Activated B cell treated with CpG ODN at 0.5 μM for 24 hours (primary cell): ENCODE data around the gene GSG1L. TPM values are rescaled to one million over a fixed set of nuclear protein-coding genes. Genes with fewer than 3 reads are reported as not detected.

ENCODE experiments used
- ATAC-seq: fragments of 200-7000 bp; cut with Tn5 transposase; one replicate; pipeline ENCODE4 v1.10.0; 2021; ENCODE audit warnings: low read depth, mild to moderate bottlenecking, moderate library complexity
- CTCF ChIA-PET: fragments of 350-600 bp; sonication (Branson Sonifier 250); formaldehyde crosslinking; loops from one replicate; lab custom pipeline; 2021; ENCODE audit warnings: antibody characterized with exemption; lab: Charles Lee
- POLR2A ChIA-PET: fragments of 350-600 bp; sonication (Branson Sonifier 250); formaldehyde crosslinking; loops from one replicate; lab custom pipeline; 2021; ENCODE audit warnings: antibody characterized with exemption; lab: Charles Lee
- DNase-seq: peaks from one replicate; pipeline ENCODE4 v3.0.0; 2022
- H3K27ac Mint-ChIP-seq: one replicate; pipeline ENCODE4 v1.8.0; 2020; ENCODE audit warnings: mixed read lengths
- H3K27me3 Mint-ChIP-seq: one replicate; pipeline ENCODE4 v1.8.0; 2021; ENCODE audit warnings: mixed read lengths
- H3K36me3 Mint-ChIP-seq: one replicate; pipeline ENCODE4 v1.8.0; 2021; ENCODE audit warnings: low read depth, mixed read lengths
- H3K4me1 Mint-ChIP-seq: one replicate; pipeline ENCODE4 v1.8.0; 2021; ENCODE audit warnings: mixed read lengths
- H3K4me3 Mint-ChIP-seq: one replicate; pipeline ENCODE4 v1.8.0; 2020; ENCODE audit warnings: mild to moderate bottlenecking, mixed read lengths
- H3K9me3 Mint-ChIP-seq: one replicate; pipeline ENCODE4 v1.8.0; 2020; ENCODE audit warnings: mixed read lengths
- CTCF ChIP-seq: fragments of 200-600 bp; IDR thresholded peaks from one replicate; pipeline ENCODE4 v1.8.0; 2022; ENCODE audit warnings: antibody characterized with exemption, mild to moderate bottlenecking
- intact Hi-C: fragments of 100-400 bp; cut with micrococcal nuclease; formaldehyde crosslinking; loops from one replicate; pipeline ENCODE4 v1.15.1; 2024
- total RNA-seq: library from RNA; stranded (reverse); gene quantifications from 2 replicates; pipeline ENCODE4 v1.2.3, GENCODE V29; 2022

GSG1L gene
- total RNA-seq, 1 donor from 2014 or later, result not detected

DNA sequence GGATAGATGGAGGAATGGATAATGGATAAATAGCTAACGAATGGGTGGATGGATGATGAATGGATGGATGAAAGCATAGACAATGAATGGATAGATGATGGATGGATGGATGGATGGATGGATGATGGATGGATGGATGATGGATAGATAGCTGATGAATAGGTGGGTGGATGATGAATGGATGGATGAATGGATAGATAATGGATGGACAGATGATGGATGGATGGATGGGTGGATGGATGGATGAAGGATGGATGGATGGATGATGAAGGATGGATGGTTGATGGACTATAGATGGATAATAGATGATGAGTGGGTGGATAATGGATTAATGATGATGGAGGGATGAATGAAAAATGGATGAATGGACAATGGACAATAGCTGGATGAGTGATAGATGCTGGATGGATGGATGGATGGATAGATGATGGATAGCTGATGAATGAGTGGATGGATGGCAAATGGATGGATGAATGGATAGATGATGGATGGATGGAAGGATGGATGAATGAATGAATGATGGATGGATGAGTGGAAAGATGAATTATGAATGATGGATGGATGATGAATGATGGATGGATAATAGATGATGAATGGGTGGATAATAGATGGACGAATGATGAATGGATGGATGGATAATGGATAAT, 273.8 kb downstream of the GSG1L start:
- POLR2A ChIA-PET, result no interaction called here
- ATAC-seq, result no peak
- no peaks in the 10 kb centered on the region for H3K4me1 Mint-ChIP-seq

DNA sequence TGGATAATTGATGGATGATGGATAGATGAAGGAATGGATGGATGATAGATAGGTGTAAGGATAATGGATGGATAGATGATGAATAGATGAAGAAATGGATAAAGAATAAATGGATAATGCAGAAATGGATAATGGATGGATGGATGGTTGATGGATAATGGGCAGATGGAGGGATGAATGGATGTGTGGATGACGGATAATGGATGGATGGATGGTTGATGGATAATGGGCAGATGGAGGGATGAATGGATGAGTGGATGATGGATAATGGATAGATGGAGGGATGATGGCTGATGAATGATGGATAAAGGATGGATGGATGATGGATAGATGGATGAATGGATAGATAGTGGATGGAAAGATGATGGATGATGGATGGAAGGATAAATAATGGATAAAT, 274.4 kb downstream of the GSG1L start:
- CTCF ChIA-PET, result no interaction called here
- no peaks in the 10 kb centered on the region for H3K27me3 Mint-ChIP-seq
- H3K36me3 Mint-ChIP-seq, result no peaks in the 10 kb centered on the region
- POLR2A ChIA-PET, result no interaction called here
- no peak for DNase-seq
- intact Hi-C loops, result no loop called here
- no peaks in the 10 kb centered on the region for H3K4me1 Mint-ChIP-seq
- no peak overlapping the region for H3K4me3 Mint-ChIP-seq
- no peak for TF ChIP-seq CTCF
- no peak overlapping the region for H3K27ac Mint-ChIP-seq
- ATAC-seq, result no peak
- no peaks in the 10 kb centered on the region for H3K9me3 Mint-ChIP-seq

More for the DNA sequence above, 273.8 kb downstream of the GSG1L start:
- H3K27ac Mint-ChIP-seq, result no peak overlapping the region
- H3K27me3 Mint-ChIP-seq, result no peaks in the 10 kb centered on the region
- no peaks in the 10 kb centered on the region for H3K9me3 Mint-ChIP-seq
- DNase-seq, result no peak
- no peaks in the 10 kb centered on the region for H3K36me3 Mint-ChIP-seq
- intact Hi-C loops, result no loop called here
- no peak overlapping the region for H3K4me3 Mint-ChIP-seq
- CTCF ChIA-PET, result no interaction called here
- TF ChIP-seq CTCF, result no peak

DNA sequence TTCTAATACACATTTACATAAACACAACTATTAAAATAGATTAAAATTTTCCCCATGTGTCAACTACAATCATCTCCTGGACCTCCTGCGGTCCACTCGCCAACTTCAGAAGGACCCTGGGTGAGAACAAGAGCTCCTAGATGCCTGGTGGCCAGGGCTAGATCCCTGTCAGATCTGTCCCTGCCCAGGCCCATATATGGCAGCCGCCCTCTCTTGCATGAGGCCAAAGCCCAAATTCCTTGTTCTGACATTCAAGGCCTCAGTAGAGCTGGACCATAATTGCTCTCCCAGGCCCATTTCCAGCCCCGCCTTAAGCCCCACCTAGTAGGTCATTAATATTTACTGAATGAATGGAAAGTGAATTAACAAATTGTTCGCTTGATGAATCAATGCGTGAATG, 275.8 kb downstream of the GSG1L start:
- ATAC-seq, result no peak
- ChIA-PET POLR2A (no interaction called here), CTCF (no interaction called here)
- Mint-ChIP-seq H3K4me3 (no peak overlapping the region), H3K9me3 (no peaks in the 10 kb centered on the region), H3K27me3 (no peaks in the 10 kb centered on the region), H3K27ac (no peak overlapping the region), H3K4me1 (no peaks in the 10 kb centered on the region), H3K36me3 (no peaks in the 10 kb centered on the region)
- intact Hi-C loops, result no loop called here
- DNase-seq, result no peak
- TF ChIP-seq CTCF, result no peak

DNA sequence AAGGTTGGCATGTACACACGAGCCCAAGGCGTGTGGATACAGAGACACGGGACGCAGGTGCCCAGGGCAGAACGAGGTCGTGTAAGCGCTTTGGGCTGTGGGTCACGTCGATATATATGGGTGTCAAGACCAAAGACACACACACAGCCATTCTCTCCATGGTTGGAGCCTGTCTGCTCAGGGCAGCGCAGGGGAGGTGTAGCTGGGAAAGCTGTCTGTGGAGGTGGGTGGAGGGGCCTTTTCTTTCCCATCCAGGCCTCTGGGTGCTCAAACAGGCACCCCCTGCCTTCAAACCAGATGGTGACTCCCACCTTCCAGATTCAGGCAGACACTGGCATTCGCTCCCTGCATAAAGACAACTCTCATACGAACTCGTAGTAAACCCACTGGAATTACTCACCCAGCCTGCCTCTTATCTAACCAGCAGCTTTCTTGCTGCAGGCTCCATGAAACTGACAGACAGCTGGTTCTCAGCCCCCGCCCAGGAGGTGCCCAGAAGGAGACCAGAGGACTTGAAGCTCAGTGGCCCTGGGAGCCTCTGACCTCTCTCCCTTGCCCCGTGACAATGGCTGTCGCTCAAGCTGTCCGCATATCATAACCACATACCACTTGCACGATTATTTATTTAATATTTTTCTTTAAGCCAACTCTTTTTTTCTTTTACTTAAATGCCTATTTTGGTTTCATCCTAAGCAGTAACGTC, 276.4 kb downstream of the GSG1L start:
- no peaks in the 10 kb centered on the region for H3K36me3 Mint-ChIP-seq
- H3K27ac Mint-ChIP-seq, result no peak overlapping the region
- H3K4me1 Mint-ChIP-seq, result no peaks in the 10 kb centered on the region
- intact Hi-C loops, result no loop called here
- TF ChIP-seq CTCF, result no peak
- H3K9me3 Mint-ChIP-seq, result no peaks in the 10 kb centered on the region
- ChIA-PET CTCF (no interaction called here), POLR2A (no interaction called here)
- ATAC-seq (no peak), DNase-seq (no peak)
- no peaks in the 10 kb centered on the region for H3K27me3 Mint-ChIP-seq
- H3K4me3 Mint-ChIP-seq, result no peak overlapping the region

GRCh38 chr16:27786221-27786922, 277.1 kb downstream of the GSG1L start:
- intact Hi-C loops, result no loop called here
- ChIA-PET POLR2A (no interaction called here), CTCF (no interaction called here)
- no peak for TF ChIP-seq CTCF
- H3K9me3 Mint-ChIP-seq, result no peaks in the 10 kb centered on the region
- no peak overlapping the region for H3K4me3 Mint-ChIP-seq
- H3K27me3 Mint-ChIP-seq, result no peaks in the 10 kb centered on the region
- no peak overlapping the region for H3K27ac Mint-ChIP-seq
- no peaks in the 10 kb centered on the region for H3K4me1 Mint-ChIP-seq
- no peak for DNase-seq
- no peak for ATAC-seq
- no peaks in the 10 kb centered on the region for H3K36me3 Mint-ChIP-seq
